ENCODE data around the gene ZBP1. TPM values are rescaled to one million over a fixed set of nuclear protein-coding genes. Genes with fewer than 3 reads are reported as not detected.

Gene ZBP1
- total and polyA plus RNA-seq, 10 of the 15 experiments (the other 5 are each of a cell fraction or from before 2014, with no cell fraction given) = 0.93 to 10.6 (median 4.8) TPM

- intact Hi-C loops (cut with micrococcal nuclease; ENCODE audit: unreplicated experiment) (no loop called here), in situ Hi-C loops (cut with MboI) (no loop called here)
- 24% methylated on average over 2 of the region's 2 CpGs for WGBS (ENCODE audit: insufficient coverage, insufficient replicate concordance, low lambda C conversion rate, missing lambda C conversion rate)
- ATAC-seq = no peak
- CTCF ChIA-PET = interaction anchor here (1.5 kb wide), 1 partner anchor 30 kb away, joined by 3 read pairs; no protein-coding TSS in a partner anchor
- no peaks in the 10 kb centered on the region for H3K79me2 ChIP-seq (ENCODE audit: control insufficient read depth, insufficient read depth, low read length)
- SMC1A ChIA-PET (ENCODE audit: uncharacterized antibody, unreplicated experiment) = interaction anchor here (0.6 kb wide), 1 partner anchor 623 kb away, joined by 3 read pairs; no protein-coding TSS in a partner anchor
- no peak for DNase-seq (ENCODE audit: low read depth, low spot score)
- no peak overlapping the region for H3K9ac ChIP-seq (ENCODE audit: control insufficient read depth, insufficient read depth, low read length)
- no peak overlapping the region for H3K4me2 ChIP-seq (ENCODE audit: control insufficient read depth, insufficient read depth)
- peaks cover 0 to 4% of the 10 kb centered on the region in 2 experiments; a peak in 2 of 4 replicates for H3K27me3 ChIP-seq (replicated peaks in 1 of 2; ENCODE audit: control insufficient read depth in 2 of 2, insufficient read depth in 2 of 2, low read length in 1 of 2)
- H3K27ac ChIP-seq (ENCODE audit: control insufficient read depth, insufficient read depth) = no peak overlapping the region
- RAD21 ChIA-PET (ENCODE audit: unreplicated experiment) = no interaction called here
- no TSS peak for BruUV-seq (replicated peaks)
- peaks cover 8% of the 10 kb centered on the region for H3K4me1 ChIP-seq (ENCODE audit: control insufficient read depth, insufficient read depth, low read length)
- H2AFZ ChIP-seq (ENCODE audit: control insufficient read depth, low read depth, low read length) = no peak overlapping the region
- POLR2A ChIA-PET = no interaction called here
- no peak overlapping the region for H3K4me3 ChIP-seq
- no peaks in the 10 kb centered on the region for H3K36me3 ChIP-seq (ENCODE audit: control insufficient read depth in 2 of 2, insufficient read depth in 2 of 2, low read length in 1 of 2)
- no peaks in the 10 kb centered on the region for H4K20me1 ChIP-seq (ENCODE audit: control insufficient read depth, insufficient read depth)
- peaks cover 2% of the 10 kb centered on the region; the same call in 1 of the 3 replicates for H3K9me3 ChIP-seq (replicated peaks; ENCODE audit: control insufficient read depth, insufficient read depth, low read length)
- FAIRE-seq = no peak
- TF ChIP-seq, protein P1, sequence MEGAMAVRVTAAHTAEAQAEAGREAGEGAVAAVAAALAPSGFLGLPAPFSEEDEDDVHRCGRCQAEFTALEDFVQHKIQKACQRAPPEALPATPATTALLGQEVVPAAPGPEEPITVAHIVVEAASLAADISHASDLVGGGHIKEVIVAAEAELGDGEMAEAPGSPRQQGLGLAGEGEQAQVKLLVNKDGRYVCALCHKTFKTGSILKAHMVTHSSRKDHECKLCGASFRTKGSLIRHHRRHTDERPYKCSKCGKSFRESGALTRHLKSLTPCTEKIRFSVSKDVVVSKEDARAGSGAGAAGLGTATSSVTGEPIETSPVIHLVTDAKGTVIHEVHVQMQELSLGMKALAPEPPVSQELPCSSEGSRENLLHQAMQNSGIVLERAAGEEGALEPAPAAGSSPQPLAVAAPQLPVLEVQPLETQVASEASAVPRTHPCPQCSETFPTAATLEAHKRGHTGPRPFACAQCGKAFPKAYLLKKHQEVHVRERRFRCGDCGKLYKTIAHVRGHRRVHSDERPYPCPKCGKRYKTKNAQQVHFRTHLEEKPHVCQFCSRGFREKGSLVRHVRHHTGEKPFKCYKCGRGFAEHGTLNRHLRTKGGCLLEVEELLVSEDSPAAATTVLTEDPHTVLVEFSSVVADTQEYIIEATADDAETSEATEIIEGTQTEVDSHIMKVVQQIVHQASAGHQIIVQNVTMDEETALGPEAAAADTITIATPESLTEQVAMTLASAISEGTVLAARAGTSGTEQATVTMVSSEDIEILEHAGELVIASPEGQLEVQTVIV (IDR thresholded peaks at IDR 0.05; ENCODE audit: borderline replicate concordance, partially characterized antibody) = no peak
- TF ChIP-seq NFIC (IDR thresholded peaks at IDR 0.05; ENCODE audit: low read depth, low read length) (no peak), KDM1A (IDR thresholded peaks at IDR 0.05; ENCODE audit: borderline replicate concordance) (no peak), MEF2A (IDR thresholded peaks at IDR 0.05; ENCODE audit: insufficient read depth, low read depth, low read length) (no peak), ATF7 (IDR thresholded peaks at IDR 0.05; ENCODE audit: low read depth) (no peak), IKZF2 (IDR thresholded peaks at IDR 0.05) (no peak), BMI1 (IDR thresholded peaks at IDR 0.05; ENCODE audit: borderline replicate concordance) (no peak), MAX (IDR thresholded peaks at IDR 0.05; ENCODE audit: low read depth, low read length) (no peak), YBX1 (IDR thresholded peaks at IDR 0.05) (no peak), ZNF24 (IDR thresholded peaks at IDR 0.05) (no peak), ZNF687 (IDR thresholded peaks at IDR 0.05) (no peak), CHD1 (IDR thresholded peaks at IDR 0.05; ENCODE audit: low read depth, low read length) (no peak), EP300 (IDR thresholded peaks at IDR 0.05; ENCODE audit: borderline replicate concordance in 1 of 2, control insufficient read depth in 1 of 2, low read depth in 2 of 2, low read length in 2 of 2) (no peak)
- TF ChIP-seq, protein P2, sequence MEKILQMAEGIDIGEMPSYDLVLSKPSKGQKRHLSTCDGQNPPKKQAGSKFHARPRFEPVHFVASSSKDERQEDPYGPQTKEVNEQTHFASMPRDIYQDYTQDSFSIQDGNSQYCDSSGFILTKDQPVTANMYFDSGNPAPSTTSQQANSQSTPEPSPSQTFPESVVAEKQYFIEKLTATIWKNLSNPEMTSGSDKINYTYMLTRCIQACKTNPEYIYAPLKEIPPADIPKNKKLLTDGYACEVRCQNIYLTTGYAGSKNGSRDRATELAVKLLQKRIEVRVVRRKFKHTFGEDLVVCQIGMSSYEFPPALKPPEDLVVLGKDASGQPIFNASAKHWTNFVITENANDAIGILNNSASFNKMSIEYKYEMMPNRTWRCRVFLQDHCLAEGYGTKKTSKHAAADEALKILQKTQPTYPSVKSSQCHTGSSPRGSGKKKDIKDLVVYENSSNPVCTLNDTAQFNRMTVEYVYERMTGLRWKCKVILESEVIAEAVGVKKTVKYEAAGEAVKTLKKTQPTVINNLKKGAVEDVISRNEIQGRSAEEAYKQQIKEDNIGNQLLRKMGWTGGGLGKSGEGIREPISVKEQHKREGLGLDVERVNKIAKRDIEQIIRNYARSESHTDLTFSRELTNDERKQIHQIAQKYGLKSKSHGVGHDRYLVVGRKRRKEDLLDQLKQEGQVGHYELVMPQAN (conservative IDR thresholded peaks at IDR 0.05) = no peak
- TF ChIP-seq, protein P3, sequence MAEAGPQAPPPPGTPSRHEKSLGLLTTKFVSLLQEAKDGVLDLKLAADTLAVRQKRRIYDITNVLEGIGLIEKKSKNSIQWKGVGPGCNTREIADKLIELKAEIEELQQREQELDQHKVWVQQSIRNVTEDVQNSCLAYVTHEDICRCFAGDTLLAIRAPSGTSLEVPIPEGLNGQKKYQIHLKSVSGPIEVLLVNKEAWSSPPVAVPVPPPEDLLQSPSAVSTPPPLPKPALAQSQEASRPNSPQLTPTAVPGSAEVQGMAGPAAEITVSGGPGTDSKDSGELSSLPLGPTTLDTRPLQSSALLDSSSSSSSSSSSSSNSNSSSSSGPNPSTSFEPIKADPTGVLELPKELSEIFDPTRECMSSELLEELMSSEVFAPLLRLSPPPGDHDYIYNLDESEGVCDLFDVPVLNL (IDR thresholded peaks at IDR 0.05; ENCODE audit: low read depth, low read length) = no peak
Measured at GRCh38 chr20:57625978-57626377, 5.8 kb upstream of the ZBP1 start.
